ENCODE measurements around the gene AKAP8. TPM values are rescaled to one million over a fixed set of nuclear protein-coding genes. Genes with fewer than 3 reads are reported as not detected.
"Not testable (repeated sequence)": the region's sequence is repeated elsewhere in the genome, so short reads cannot be mapped to it uniquely, and the experiment has no call there.

Gene AKAP8
- total RNA-seq, 6 experiments from 2014 or later = 22.8 to 31.2 (median 29.6) TPM

- no peak overlapping the region for H3K4me3 Mint-ChIP-seq
Observed at GRCh38 chr19:15412832-15413231, 33.2 kb upstream of the AKAP8 start.

GRCh38 chr19:15411351-15411750 is 31.8 kb upstream of the AKAP8 start:
- not testable (repeated sequence) for H3K4me3 Mint-ChIP-seq; H3K27ac Mint-ChIP-seq; H3K36me3 Mint-ChIP-seq (ENCODE audit: low read depth); H3K27me3 Mint-ChIP-seq (ENCODE audit: insufficient read depth); H3K9me3 Mint-ChIP-seq; DNase-seq
- H3K4me1 Mint-ChIP-seq (ENCODE audit: low read depth) = peaks cover 22% of the 10 kb centered on the region

More at GRCh38 chr19:15412832-15413231, 33.2 kb upstream of the AKAP8 start:
- H3K4me1 Mint-ChIP-seq (ENCODE audit: low read depth) = peaks cover 28% of the 10 kb centered on the region
- H3K36me3 Mint-ChIP-seq (ENCODE audit: low read depth) = peaks cover 17% of the 10 kb centered on the region
- no peak for DNase-seq
- no peak overlapping the region for H3K27ac Mint-ChIP-seq
- H3K9me3 Mint-ChIP-seq = no peaks in the 10 kb centered on the region
- H3K27me3 Mint-ChIP-seq (ENCODE audit: insufficient read depth) = peaks cover 2% of the 10 kb centered on the region; the same call in 1 of the 2 replicates
- TF ChIP-seq CTCF (IDR thresholded peaks at IDR 0.05) = no peak

- H3K27ac Mint-ChIP-seq = peak overlapping the region; percentile 20
- peaks cover 23% of the 10 kb centered on the region for H3K4me1 Mint-ChIP-seq (ENCODE audit: low read depth)
- no peaks in the 10 kb centered on the region for H3K9me3 Mint-ChIP-seq
- TF ChIP-seq CTCF (IDR thresholded peaks at IDR 0.05) = no peak
- H3K4me3 Mint-ChIP-seq = no peak overlapping the region
- no peaks in the 10 kb centered on the region; the same call in 1 of the 2 replicates for H3K27me3 Mint-ChIP-seq (ENCODE audit: insufficient read depth)
- DNase-seq = no peak
- peaks cover 8% of the 10 kb centered on the region; the same call in 1 of the 2 replicates for H3K36me3 Mint-ChIP-seq (ENCODE audit: low read depth)
Observed at GRCh38 chr19:15404780-15405211, 25.2 kb upstream of the AKAP8 start.

DNA sequence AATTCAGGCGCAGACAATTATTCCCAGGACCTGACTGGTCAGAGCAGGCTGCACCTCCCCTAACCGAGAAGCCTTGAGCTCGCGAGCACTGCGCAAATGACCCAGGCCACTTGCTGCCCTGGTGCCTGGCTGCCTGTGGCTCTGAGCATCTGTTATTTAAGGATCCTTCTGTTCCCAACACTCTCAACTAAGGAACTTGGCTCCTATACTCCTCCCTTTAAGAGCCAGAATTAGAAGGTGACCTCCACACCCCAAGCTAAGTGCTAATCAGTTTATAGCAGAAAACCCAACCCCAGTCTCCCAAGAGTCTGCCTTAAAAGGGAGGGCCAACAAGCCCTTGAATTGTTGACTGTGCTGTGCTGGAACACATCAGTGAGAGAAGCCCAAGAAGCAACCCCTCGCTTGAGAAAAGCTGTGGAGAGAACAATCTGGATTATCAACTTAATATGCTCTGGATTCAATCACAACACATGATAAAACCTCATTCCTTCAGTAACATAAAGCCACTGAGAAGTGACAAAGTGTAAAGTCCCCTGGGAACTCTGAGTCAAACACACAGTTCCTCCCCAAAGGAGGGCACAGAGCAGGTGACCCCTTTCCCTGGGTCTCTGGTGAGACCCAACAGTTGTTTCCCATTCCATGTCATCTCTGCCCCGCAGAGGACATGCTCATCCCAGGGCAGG is 24.7 kb upstream of the AKAP8 start:
- H3K27ac Mint-ChIP-seq = peak overlapping the region; percentile 20
- no peak for DNase-seq
- no peaks in the 10 kb centered on the region; the same call in 1 of the 2 replicates for H3K27me3 Mint-ChIP-seq (ENCODE audit: insufficient read depth)
- H3K36me3 Mint-ChIP-seq (ENCODE audit: low read depth) = peaks cover 7% of the 10 kb centered on the region; the same call in 1 of the 2 replicates
- no peak for TF ChIP-seq CTCF (IDR thresholded peaks at IDR 0.05)
- H3K4me1 Mint-ChIP-seq (ENCODE audit: low read depth) = peaks cover 23% of the 10 kb centered on the region
- H3K4me3 Mint-ChIP-seq = no peak overlapping the region
- no peaks in the 10 kb centered on the region for H3K9me3 Mint-ChIP-seq

- H3K4me3 Mint-ChIP-seq = no peak overlapping the region
- no peak for TF ChIP-seq CTCF (IDR thresholded peaks at IDR 0.05)
- no peaks in the 10 kb centered on the region for H3K9me3 Mint-ChIP-seq
- H3K4me1 Mint-ChIP-seq (ENCODE audit: low read depth) = peaks cover 23% of the 10 kb centered on the region
- no peak overlapping the region for H3K27ac Mint-ChIP-seq
- 0 out of 2 replicates have a peak, but pooled peaks cover 4% of the 10 kb centered on the region for H3K36me3 Mint-ChIP-seq (ENCODE audit: low read depth)
- H3K27me3 Mint-ChIP-seq (ENCODE audit: insufficient read depth) = no peaks in the 10 kb centered on the region; the same call in 1 of the 2 replicates
- DNase-seq = no peak
Observed at GRCh38 chr19:15403151-15403531, 23.6 kb upstream of the AKAP8 start.

DNA sequence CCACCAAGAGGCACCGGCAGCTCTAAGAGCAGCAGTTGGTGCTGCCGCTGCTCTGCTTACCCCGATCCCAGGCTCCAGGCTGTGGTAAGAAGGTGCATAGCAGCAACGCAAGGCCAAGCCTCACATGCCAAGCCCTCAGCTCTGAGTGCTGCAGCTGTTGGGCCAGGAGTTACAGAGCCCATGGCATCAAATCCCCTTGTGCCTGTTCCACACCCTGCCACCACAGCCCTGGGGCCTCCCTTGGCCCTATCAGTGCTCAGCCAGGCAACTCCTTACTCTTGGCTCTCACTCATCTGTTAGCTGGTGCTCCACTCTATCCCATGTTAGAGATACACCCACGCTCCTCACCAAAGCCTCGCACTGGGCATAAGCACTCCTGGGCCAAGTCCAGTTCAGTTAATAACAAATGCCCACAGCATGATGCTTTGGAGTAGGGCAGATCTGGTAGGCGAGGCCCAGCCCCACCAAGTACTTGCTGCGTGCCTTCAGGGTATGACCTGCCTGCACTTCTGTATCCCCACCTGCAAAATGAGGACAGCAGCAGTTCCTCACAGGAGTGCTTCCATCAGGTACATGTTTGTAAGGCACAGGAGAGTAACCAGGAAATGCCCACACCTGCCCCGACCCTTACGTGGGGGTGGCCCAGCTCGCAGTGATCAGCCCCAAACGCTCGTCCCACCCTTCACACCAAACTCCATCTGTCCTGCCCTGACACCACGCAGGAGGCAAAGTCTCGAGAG is 23.0 kb upstream of the AKAP8 start:
- Mint-ChIP-seq H3K27ac (no peak overlapping the region), H3K36me3 (ENCODE audit: low read depth) (peaks cover 9% of the 10 kb centered on the region), H3K9me3 (no peaks in the 10 kb centered on the region), H3K4me1 (ENCODE audit: low read depth) (peaks cover 23% of the 10 kb centered on the region), H3K27me3 (ENCODE audit: insufficient read depth) (no peaks in the 10 kb centered on the region; the same call in 1 of the 2 replicates), H3K4me3 (no peak overlapping the region)
- TF ChIP-seq CTCF (IDR thresholded peaks at IDR 0.05) = no peak
- DNase-seq = no peak

All from HFFc6 (cell line).